ENCODE results near the gene RCAN2. TPM values are rescaled to one million over a fixed set of nuclear protein-coding genes. Genes with fewer than 3 reads are reported as not detected.

The RCAN2 gene
- total RNA-seq, 1 experiment from 2014 or later: 0.44 TPM

DNA sequence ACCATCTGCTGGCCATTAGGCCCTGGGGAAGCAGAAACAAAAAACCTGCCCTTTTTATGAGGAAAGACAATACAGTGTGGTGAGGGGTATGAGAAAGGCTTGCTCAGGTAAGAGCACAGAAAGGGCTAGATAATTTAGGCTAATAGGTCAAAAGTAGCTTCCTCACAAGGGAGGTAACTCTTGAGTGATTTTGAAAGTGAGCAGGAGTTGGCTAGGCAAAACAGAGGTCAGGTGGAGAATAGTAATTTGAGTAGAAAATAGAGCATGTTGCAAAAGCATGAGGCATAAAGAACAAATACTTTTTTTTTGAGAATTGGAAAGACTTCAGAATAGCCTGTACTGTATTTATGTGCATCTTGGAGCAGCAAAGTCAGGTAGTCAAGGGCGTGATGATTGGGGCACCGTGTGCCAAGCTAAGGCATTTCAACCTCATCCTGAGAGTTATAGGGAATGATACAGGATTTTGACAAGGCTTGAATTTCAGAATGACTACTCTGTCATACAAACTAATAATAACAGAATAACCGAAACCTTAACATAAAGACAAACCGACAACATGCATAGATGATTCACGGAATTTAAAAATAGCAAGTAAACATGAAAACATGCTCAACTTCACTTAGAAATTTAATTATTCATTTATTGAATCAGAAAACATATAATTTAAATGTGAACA, 197.5 kb downstream of the RCAN2 start:
- BruUV-seq (replicated peaks): no TSS peak
- Histone ChIP-seq H3F3A (ENCODE audit: insufficient read depth, low read depth) (no peaks in the 10 kb centered on the region), H3K9me2 (ENCODE audit: insufficient read depth) (no peaks in the 10 kb centered on the region), H3K27me3 (ENCODE audit: insufficient read depth, low read depth) (no peaks in the 10 kb centered on the region), H3K4me3 (no peak overlapping the region), H3K9me3 (ENCODE audit: insufficient read depth, low read depth) (no peaks in the 10 kb centered on the region), H3K36me3 (ENCODE audit: low read depth) (no peaks in the 10 kb centered on the region), H2AFZ (no peak overlapping the region), H3K4me2 (no peak overlapping the region), H3K27ac (no peak overlapping the region), H3K79me2 (ENCODE audit: low read depth) (no peaks in the 10 kb centered on the region), H3K4me1 (replicated peaks; ENCODE audit: insufficient read depth) (no peaks in the 10 kb centered on the region), H4K20me1 (ENCODE audit: insufficient read depth) (no peaks in the 10 kb centered on the region)
- intact Hi-C loops (cut with micrococcal nuclease; ENCODE audit: unreplicated experiment): no loop called here
- POLR2A ChIA-PET (ENCODE audit: unreplicated experiment): no interaction called here
- CTCF ChIA-PET: no interaction called here
- DNase-seq: no peak
- TF ChIP-seq EZH2 (IDR thresholded peaks at IDR 0.05; ENCODE audit: low read depth) (no peak), CTCF (conservative IDR thresholded peaks at IDR 0.05) (no peak)

- no peak overlapping the region for H3K4me2 ChIP-seq
- TF ChIP-seq EZH2 (IDR thresholded peaks at IDR 0.05; ENCODE audit: low read depth): no peak
- TF ChIP-seq CTCF (conservative IDR thresholded peaks at IDR 0.05): no peak
- no peaks in the 10 kb centered on the region for H3K9me3 ChIP-seq (ENCODE audit: insufficient read depth, low read depth)
- H2AFZ ChIP-seq: no peak overlapping the region
- H3K36me3 ChIP-seq (ENCODE audit: low read depth): no peaks in the 10 kb centered on the region
- DNase-seq: no peak
- H3K79me2 ChIP-seq (ENCODE audit: low read depth): no peaks in the 10 kb centered on the region
- CTCF ChIA-PET: no interaction called here
- POLR2A ChIA-PET (ENCODE audit: unreplicated experiment): no interaction called here
- H3K9me2 ChIP-seq (ENCODE audit: insufficient read depth): no peaks in the 10 kb centered on the region
- 0 out of 2 replicates have a peak, but pooled peaks cover 2% of the 10 kb centered on the region for H3K27me3 ChIP-seq (ENCODE audit: insufficient read depth, low read depth)
- H3F3A ChIP-seq (ENCODE audit: insufficient read depth, low read depth): no peaks in the 10 kb centered on the region
- no peak overlapping the region for H3K4me3 ChIP-seq
- H3K27ac ChIP-seq: no peak overlapping the region
- H3K4me1 ChIP-seq (replicated peaks; ENCODE audit: insufficient read depth): no peaks in the 10 kb centered on the region
- no TSS peak for BruUV-seq (replicated peaks)
- intact Hi-C loops (cut with micrococcal nuclease; ENCODE audit: unreplicated experiment): no loop called here
- no peaks in the 10 kb centered on the region for H4K20me1 ChIP-seq (ENCODE audit: insufficient read depth)
Measured at GRCh38 chr6:46291880-46292279, 199.4 kb downstream of the RCAN2 start.

DNA sequence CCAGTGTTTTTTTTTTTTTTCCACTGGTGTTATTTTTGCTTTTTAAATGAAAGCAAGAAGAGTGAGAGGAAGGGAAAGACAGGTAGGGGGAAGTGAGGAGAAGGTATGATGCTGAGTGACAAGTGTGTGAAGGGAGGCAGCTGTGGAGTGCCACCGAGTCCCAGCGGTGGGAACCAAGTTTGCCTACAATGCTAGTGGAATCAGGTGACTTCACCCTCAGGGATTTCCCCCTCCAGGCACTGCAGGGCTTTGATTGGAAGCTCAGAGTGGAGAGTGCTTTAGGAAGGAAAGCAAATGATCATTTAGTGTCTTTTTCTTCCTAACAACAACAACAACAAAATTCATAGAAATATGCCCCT, 200.0 kb downstream of the RCAN2 start:
- CTCF ChIA-PET: no interaction called here
- no peak for TF ChIP-seq CTCF (conservative IDR thresholded peaks at IDR 0.05)
- no peak for TF ChIP-seq EZH2 (IDR thresholded peaks at IDR 0.05; ENCODE audit: low read depth)

More for the DNA sequence above, 200.0 kb downstream of the RCAN2 start:
- Histone ChIP-seq H4K20me1 (ENCODE audit: insufficient read depth) (no peaks in the 10 kb centered on the region), H3K4me3 (no peak overlapping the region), H3K27ac (no peak overlapping the region), H2AFZ (no peak overlapping the region), H3K9me3 (ENCODE audit: insufficient read depth, low read depth) (no peaks in the 10 kb centered on the region), H3K4me1 (replicated peaks; ENCODE audit: insufficient read depth) (no peaks in the 10 kb centered on the region), H3F3A (ENCODE audit: insufficient read depth, low read depth) (no peaks in the 10 kb centered on the region), H3K9me2 (ENCODE audit: insufficient read depth) (no peaks in the 10 kb centered on the region), H3K4me2 (no peak overlapping the region), H3K79me2 (ENCODE audit: low read depth) (no peaks in the 10 kb centered on the region), H3K36me3 (ENCODE audit: low read depth) (no peaks in the 10 kb centered on the region), H3K27me3 (ENCODE audit: insufficient read depth, low read depth) (0 out of 2 replicates have a peak, but pooled peaks cover 2% of the 10 kb centered on the region)
- DNase-seq: no peak
- BruUV-seq (replicated peaks): no TSS peak
- intact Hi-C loops (cut with micrococcal nuclease; ENCODE audit: unreplicated experiment): no loop called here
- POLR2A ChIA-PET (ENCODE audit: unreplicated experiment): no interaction called here

All from PC-9 (cell line).